ENCODE data around the gene RIMBP2.
"Not testable (repeated sequence)": the region's sequence is repeated elsewhere in the genome, so short reads cannot be mapped to it uniquely, and the experiment has no call there.

Gene RIMBP2

DNA sequence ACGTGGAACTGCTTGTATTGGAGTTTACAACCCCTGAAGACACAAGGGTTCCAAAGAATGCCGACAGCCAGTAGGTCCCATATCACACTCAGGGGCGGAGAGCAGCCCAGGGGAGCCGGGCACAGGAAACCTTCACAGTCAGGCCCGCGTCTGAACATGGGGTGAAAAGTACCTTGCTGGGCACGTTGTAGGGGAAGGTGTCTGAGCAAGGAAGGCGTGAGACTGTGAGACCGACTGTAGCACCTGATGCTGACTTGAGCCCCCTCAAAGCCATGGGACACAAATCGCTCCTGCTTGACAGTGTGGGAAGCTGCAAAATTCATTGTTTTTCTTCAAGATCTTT is 14.7 kb downstream of the RIMBP2 start:
- DNase-seq (ENCODE audit: low read depth): no peak
- H3K4me3 ChIP-seq (ENCODE audit: control insufficient read depth, low read depth, low read length): no peak overlapping the region
- no peak for TF ChIP-seq CTCF (conservative IDR thresholded peaks at IDR 0.05; ENCODE audit: control insufficient read depth, insufficient read depth, low read depth, low read length)

DNA sequence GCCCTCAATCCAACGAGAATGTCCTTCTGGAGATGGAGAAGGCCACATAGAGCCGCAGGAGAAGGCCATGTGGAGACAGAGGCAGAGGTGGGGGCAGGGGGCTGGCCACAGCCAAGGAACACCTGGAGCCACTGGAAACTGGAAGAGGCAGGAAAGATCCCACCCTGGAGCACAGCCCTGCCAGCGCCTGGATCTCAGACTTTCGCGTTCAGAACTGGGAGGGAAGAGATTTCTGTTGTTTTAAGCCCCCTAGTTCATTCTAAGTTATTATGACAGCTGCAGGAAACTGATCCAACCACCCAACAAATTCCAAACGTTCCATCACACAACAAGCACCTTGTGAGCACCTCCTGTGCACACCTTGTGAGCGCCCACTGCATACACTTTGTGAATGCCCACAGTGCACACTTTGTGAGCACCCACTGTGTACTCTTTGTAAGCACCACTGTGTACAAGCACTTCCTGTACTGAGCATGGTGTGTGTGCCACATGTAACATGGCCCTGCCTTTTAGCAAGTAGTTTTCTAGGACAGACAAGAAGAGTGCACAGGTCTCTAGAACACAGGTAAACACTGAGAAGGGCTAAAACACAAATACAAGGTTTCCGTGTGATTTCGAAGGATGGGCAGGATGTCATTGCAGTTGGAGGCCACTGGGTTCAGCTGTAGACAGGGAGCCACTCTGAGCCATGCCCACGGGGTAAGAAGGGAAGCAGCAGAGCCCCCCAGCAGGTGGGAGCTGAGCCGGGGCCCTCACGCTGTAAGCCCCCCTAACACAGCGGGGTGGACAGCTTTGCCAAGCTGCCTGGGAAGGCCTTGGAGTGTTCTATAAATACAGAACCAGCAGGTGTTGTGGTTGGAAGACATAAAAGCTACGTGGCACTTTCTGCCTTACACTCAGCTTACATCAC is 15.4 kb downstream of the RIMBP2 start:
- H3K4me3 ChIP-seq (ENCODE audit: control insufficient read depth, low read depth, low read length): no peak overlapping the region
- no peak for DNase-seq (ENCODE audit: low read depth)
- TF ChIP-seq CTCF (conservative IDR thresholded peaks at IDR 0.05; ENCODE audit: control insufficient read depth, insufficient read depth, low read depth, low read length): no peak

GRCh38 chr12:130698106-130698505 is 18.0 kb downstream of the RIMBP2 start:
- H3K4me3 ChIP-seq (ENCODE audit: control insufficient read depth, low read depth, low read length): no peak overlapping the region
- TF ChIP-seq CTCF (conservative IDR thresholded peaks at IDR 0.05; ENCODE audit: control insufficient read depth, insufficient read depth, low read depth, low read length): no peak
- DNase-seq (ENCODE audit: low read depth): no peak

DNA sequence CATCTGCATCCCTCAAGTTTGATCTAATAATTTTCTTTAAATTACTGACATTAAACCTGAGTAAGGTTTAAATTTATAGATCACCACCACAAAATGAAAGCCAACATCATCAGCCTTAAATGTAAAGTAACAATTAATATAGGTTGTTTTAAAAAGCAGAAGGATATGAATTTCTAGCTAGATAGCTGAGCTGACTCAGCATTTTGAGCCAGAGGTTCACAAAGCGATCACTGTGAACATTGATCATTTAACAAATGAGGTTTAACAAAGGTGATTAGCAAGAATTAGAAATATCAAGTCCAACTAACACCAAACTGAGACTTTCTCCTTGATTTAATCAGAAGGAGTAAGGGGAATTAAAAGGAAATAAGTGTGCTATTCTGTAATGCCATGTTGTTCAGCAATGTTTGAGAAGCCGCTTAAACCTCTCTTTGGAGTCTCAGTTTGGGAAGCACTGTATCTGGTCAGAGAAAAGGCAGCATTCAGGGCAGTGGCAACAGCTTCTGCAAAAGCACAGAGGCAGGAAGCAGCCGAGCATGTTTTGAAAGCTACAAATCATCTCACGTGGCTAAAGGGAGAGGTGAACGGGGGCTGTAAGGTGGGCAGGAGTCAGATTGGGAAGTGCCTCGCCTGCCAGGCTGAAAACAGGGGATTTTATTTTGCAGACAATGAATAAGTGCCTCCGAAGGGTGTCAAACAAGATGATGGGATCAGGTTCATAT is 19.6 kb downstream of the RIMBP2 start:
- no peak for DNase-seq (ENCODE audit: low read depth)
- TF ChIP-seq CTCF (conservative IDR thresholded peaks at IDR 0.05; ENCODE audit: control insufficient read depth, insufficient read depth, low read depth, low read length): no peak

GRCh38 chr12:130695061-130695460 is 21.0 kb downstream of the RIMBP2 start:
- no peak overlapping the region for H3K4me3 ChIP-seq (ENCODE audit: control insufficient read depth, low read depth, low read length)
- DNase-seq (ENCODE audit: low read depth): no peak
- no peak for TF ChIP-seq CTCF (conservative IDR thresholded peaks at IDR 0.05; ENCODE audit: control insufficient read depth, insufficient read depth, low read depth, low read length)

More for the DNA sequence above, 19.6 kb downstream of the RIMBP2 start:
- H3K4me3 ChIP-seq (ENCODE audit: control insufficient read depth, low read depth, low read length): no peak overlapping the region

DNA sequence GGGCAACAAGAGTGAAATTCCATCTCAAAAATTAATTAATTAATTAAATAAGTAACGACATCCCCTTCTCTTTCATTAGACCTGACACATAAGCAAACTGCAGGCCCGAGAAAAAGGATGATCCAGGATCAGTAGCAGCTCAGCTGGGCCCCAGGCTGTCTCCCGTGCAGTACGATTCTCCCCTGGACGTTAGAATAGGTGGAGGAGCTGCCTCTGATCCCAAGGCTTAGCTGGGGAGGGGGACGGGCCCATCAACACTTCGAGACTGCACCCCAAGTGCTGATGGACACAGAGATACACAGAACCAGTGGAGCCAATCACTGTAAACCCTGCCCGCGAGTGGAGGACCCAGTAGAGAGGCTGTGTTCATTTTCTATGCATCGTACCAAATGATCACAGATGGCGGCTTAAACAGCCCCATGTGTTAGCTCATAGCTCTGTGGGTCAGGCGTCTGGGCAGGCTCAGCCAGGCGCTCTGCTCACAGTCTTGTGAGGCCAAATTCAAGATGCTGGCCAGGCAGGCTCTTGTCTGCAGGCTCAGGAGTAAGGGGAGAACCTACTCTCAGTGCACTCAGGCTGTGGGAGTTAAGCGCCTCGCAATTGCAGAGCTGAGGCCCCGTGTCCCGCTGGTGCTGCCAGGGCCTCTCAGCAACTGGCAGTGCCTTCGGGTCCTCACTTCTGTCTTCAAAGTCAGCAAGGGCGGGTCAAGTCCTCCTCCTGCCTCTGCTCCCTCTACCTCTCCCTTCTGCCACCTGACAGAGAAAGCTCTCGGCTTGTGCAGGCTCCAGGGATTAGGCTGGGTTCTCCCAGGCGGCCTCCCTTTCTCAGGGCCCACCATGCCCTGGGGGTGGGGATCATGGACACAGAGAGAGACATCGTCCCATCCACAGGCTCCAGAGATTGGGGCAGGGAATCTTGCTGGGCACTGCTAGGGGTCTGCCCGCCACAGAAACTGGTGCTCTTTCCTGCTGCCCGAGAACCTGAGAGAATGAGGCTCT is 26.4 kb downstream of the RIMBP2 start:
- no peak for DNase-seq (ENCODE audit: low read depth)
- TF ChIP-seq CTCF (conservative IDR thresholded peaks at IDR 0.05; ENCODE audit: control insufficient read depth, insufficient read depth, low read depth, low read length): no peak
- no peak overlapping the region for H3K4me3 ChIP-seq (ENCODE audit: control insufficient read depth, low read depth, low read length)

GRCh38 chr12:130688999-130689398 is 27.1 kb downstream of the RIMBP2 start:
- not testable (repeated sequence) for DNase-seq (ENCODE audit: low read depth)

More at GRCh38 chr12:130688999-130689398, 27.1 kb downstream of the RIMBP2 start:
- H3K4me3 ChIP-seq (ENCODE audit: control insufficient read depth, low read depth, low read length): not testable (repeated sequence)

All from fibroblast of mammary gland (primary cell).